HG03460 (cell line): Measurements from ENCODE around the gene AHNAK2.
"Not testable (repeated sequence)": the region's sequence is repeated elsewhere in the genome, so short reads cannot be mapped to it uniquely, and the experiment has no call there.

Source experiments
- ATAC-seq: cut with Tn5 transposase; IDR thresholded peaks from one replicate; pipeline ENCODE4 v1.9.1; 2021; ENCODE audit not compliant: unreplicated experiment

AHNAK2 gene

DNA sequence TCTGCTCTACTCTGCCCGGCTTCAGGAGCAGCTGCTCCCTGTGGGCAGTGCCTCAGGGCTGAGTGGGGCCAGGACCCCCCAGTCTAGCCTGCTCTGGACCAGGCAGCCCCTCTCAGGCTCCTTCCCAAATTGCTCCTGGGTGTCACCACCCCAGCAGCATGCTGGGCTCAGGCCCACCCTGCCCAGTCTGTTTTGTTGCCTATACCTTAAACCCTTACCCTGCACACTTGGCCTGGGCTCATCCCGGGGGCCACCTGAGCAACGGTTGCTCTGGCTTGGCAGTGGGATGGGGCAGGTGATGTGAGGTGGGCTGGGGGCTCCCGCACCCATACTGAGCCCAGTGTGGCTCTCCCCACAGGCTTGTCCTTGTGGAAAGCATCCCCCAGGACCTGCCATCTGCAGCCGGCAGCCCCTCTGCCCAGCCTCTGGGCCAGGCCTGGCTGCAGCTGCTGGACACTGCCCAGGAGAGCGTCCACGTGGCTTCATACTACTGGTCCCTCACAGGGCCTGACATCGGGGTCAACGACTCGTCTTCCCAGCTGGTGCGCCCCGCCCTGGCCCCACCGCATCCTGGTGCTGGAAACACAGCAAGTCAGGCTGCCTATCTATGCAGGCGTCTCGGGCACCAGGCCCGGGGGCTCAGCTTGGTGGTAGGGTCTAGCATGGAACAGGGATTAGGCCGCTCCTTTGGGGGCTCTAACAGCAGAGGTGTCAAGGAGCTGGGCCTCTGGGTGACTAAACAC is 49.6 kb downstream of the AHNAK2 start:
- no peak for ATAC-seq

DNA sequence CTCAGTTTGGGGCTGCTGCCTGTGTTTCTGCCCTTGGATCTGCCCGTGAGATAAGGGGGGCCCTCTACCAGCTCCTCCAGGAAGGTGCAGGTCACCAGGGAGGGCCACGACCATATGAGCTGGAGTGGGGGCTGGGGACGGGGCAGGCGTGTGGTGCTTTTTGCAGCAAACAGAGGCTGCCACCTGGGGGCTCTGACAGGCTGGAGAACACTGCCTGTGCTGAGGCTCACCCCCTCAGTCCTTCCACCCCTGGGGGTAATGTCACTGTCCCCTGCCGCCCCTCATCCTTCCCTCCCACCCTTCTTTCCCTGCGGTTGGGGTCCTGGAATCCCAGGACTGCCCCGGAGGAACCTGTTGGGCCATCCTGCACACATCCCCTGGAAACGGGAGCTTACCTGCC is 50.3 kb downstream of the AHNAK2 start:
- no peak for ATAC-seq

DNA sequence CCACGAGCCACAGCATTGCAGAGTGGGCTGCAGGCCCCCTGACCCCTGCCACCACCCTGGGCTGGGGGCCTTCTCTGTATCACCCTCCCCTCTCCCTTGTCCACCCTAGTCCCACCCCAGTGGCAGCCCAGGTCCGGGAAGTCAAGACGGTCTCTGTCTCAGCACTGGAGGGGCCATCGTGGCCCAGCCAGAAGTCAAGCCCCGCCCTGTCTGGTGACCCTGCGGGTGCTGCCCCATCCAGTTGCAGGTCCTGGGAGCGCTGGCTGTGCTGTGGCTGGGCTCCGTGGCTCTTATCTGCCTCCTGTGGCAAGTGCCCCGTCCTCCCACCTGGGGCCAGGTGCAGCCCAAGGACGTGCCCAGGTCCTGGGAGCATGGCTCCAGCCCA is 50.8 kb downstream of the AHNAK2 start:
- no peak for ATAC-seq

DNA sequence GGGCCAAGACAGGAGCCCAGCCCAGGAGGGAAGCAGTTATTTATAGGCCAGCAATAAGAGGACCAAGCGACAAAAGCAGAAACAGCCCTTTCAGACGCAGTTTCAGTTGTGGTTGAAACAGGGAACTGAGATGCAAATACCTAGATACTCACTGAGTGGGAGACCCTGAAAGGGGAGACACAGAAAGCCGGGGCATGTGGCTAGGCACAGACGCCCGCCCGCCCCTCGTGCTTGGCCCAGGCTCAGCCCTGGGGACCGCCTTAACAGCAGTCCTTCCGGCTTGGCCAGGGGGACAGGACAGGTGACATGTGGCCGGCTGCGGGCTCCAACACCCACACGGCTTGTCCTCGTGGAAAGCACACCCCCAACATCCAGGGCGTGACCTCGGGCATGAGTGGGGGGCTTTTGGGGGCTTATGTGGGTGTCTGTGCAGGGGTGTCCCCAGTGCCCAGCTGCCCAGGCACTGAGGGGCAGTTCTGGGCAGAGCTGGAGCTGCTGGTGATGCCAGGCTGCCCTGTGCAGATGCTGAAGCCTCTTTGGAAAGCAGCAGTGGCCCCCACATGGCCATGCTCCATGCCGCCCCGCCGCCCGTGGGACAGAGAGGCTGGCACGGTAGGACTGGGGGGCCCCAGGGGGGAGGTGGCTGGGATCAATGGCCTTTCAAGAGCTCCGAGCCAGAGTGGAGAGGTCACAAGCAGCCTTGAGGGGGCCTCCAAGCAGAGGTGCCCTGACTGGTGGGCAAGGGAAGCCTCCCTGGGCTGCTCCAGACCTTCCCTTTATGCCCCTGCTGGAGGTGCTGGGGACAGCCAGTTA is 51.3 kb downstream of the AHNAK2 start:
- peak; percentile 84 for ATAC-seq

DNA sequence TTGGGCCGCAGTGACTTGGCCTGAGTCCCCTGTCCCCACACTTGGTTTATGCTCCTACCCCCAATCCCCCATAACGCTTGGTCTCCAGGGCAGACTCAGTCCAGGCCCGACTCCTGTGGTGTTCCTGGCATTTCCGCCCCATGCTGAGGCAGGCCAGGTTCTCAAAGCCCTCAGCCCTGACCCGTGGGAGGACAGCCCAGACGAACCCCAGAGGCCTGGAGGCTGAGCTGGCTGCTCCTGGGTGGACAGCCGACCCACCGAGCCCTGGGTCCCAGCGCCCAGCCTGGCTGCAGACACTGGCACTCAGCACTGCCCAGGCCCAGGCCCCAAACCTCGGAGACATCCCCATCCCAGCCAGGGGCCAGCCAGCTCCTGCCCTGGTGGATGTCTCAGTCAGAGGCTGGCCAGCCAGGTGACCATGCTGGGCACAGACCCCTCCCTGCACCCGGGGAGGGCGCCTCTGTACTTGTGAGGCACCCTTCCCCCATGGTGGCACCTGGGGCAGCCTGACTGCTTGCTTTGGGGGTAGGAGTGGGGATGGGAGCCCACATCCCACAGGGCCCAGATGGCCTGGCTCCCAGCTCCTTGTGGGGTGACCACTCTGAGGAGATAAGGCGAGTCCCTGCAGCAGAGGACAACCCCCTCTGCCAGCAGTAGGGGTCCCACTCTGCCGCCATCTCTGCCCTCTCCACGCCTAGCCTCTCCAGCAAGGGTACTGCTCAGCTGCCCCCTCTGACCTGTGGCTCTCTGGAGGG is 52.1 kb downstream of the AHNAK2 start:
- ATAC-seq = no peak

DNA sequence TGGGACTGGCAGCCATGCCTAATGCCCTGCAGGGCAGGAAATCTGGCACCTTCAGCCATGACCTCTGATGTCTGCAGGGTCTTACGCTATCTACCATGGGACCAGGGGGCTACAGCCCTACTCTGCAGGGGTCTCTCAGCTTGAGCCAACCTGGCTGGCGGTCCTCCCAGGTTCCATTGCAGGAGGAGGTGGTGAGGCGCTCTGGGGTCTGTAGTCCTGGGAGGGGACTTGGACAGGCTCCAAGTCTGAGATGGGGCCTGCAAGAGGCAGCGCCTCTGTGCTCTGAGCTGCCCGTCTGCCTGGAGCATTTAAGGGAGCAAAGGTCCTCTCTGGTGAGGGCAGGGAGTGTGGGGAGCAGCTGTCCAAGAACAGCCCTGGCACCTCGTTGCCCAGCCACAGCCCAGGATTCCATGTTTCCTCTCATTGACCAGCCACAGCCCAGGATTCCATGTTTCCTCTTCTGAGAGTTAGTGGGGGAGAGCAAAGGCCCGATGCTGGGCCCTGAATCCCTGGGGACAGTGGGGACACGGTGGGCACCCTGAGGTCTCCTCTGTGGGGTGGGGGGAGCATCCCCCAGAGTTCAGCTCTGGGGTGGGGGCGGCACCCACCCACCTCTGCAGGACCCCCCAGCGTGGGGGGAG is 52.8 kb downstream of the AHNAK2 start:
- ATAC-seq = no peak

DNA sequence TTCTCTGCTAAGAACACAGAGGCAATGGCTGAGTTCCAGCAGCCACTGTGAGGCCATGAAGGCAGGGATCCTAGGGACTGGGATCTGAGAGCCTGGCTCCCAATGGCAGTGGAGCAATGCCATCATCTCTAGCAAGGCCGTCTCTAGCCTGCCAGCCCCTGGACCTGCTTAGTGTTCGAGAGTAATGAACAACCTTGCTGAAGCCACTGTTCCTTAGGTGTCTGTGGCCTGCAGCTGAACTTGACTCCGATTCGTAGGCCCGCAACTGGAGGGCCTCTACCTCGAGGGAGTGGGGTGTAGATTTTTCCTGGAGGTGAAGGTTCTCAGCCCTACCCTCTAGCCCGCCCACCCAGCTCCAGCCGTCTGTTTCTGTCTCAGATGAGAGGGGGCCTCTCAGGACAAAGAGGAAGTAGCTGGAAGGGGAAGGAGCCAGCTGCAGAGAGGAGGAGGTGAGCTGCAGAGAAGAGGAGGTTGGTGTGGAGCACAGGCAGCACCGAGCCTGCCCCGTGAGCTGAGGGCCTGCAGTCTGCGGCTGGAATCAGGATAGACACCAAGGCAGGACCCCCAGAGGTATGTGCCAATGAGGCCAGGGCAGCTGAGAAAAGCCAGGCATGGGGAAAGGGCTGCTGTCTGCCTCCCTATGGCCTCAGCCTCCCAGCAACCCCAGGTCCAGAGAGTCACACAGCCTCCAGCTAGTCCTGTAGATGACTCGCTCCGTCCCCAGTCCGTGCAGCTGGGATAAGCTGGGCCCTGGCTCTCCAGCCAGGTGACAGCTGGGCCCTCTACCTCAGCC is 53.6 kb downstream of the AHNAK2 start, which contains the start of gene PLD4:
Gene PLD4, plus strand, starts transcription at position 459 of the 793 bp plus-strand sequence. CDS start 2,262 bp downstream, outside the sequence.
- no peak for ATAC-seq

DNA sequence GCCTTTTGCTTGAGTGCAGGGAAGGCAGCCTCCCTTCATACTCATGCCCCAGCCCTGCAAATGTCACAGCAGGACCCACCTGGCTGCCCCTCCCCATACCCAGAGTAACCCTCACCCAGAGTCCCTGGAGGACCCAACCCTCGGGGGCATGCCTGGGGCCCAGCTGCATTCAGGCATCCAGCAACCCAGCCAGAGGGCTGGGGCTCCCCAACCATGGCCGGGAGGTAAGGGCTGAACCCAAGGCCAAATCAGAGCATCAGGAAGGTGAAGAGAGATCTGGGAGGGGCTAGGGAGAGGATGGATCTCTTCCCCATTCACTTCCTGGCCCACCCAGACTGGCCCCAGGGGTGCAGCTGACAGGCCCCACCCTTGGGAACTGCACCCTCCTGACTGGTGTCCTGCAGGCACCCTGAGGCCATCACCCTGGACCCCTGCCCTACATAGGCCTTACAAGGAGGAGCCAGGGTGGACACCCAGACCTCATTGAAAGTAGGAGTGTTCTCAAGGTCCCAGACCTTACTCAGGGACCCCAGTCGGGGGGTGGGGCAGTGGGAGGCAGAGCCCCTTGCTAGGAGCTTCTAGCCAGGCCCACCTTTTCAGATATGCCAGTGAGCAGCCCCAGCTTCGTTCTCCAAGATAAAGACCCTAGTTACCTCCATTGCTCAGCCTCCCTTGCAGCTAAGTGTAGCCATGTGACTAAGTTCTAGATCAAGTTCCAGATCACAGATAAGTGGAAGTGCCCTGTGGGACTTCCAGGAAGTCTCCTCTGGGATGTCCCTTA is 54.3 kb downstream of the AHNAK2 start:
- ATAC-seq = no peak

DNA sequence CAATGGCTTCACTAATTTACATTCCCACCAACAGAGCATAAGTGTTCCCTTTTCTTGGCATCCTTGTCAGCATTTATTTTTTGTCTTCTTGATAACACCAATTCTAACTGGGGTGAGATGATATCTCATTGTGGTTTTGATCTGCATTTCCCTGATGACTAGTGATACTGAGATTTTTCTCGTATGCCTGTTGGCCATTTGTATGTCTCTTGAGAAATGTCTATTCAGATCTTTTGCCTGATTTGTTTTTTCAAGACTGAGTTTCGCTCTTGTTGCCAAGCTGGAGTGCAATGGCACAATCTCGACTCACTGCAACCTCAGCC is 58.2 kb downstream of the AHNAK2 start:
- ATAC-seq = no peak

DNA sequence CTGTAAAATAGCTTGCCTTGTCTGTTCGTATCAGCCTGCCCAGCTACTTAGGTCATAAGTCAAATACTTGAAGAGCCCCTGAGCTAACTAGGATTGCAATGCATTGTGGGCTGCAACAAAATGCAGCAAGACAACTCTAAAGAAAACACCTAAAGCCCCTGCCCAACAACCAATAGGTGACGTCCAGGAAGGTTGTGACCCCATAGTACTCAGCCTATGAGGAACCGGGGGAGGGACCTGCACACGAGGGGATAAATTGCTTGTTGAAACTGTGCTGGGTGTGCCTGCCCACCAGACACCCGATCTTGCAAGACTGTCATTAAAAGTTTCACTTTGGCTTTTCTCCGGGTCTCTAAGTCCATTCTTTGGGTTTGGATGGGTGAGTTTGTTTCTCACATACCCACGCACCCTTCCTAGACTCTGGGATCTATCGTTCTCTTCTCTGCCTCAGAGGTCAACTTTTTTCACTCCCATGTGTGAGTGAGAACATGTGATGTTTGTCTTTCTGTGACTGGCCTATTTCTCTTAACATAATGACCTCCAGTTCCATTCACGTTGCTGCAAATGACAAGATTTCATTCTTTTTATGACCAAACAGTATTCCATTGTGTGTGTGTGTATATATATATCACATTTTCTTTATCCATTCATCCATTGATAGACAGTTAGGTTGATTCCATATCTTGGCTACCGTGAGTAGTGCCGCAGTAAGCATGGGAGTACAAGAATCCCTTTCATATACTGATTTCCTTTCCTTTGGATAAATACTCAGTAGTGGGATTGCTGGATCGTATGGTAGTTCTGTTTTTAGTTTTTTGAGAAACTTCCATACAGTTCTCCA is 58.8 kb downstream of the AHNAK2 start:
- not testable (repeated sequence) for ATAC-seq

DNA sequence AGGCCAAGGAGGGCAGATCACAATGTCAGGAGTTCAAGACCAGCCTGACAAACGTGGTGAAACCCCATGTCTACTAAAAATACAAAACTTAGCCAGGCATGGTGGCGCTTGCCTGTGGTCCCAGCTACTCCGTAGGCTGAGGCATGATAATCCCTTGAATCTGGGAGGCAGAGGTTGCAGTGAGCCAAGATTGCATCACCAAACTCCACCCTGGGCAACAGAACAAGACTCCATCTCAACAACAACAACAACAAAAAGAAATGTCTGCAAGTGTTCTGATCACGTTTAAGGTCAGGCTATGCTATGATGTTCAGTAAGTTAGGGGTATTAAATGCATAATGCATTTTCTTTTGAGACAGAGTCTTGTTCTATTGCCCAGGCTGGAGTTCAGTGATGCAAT is 60.2 kb downstream of the AHNAK2 start:
- no peak for ATAC-seq

DNA sequence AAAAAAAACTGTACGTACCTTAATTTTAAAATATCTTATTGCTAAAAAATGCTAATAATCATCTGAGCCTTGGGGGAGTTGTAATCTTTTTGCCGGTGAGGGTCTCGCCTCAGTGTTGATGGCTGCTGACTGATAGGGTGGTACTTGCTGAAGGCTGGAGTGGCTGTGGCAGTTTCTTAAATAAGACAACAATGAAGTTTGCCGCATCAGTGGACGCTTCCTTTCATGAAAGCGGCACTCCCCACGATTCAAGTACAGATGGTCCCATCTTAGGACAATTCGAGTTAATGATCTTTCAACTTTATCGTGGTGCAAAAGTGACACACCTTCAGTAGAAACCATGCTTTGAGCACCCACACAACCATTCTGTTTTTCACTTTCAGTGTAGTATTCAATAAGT is 61.1 kb downstream of the AHNAK2 start:
- no peak for ATAC-seq

DNA sequence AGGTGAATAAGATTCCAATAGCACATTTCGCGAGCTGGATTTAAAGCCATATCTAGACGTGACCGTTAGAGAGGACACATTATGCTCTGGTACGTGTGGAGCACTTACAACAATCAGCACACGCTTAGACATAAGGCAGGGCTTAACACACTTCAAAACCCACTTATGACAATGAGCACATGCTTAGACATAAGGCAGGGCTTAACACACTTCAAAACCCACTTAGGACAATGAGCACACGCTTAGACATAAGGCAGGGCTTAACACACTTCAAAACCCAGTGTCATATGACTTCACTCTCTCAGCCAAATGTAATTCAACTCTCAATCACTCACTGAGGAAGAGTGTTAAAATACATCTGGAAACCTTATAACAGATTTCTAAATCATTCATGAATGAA is 64.7 kb downstream of the AHNAK2 start:
- ATAC-seq = no peak

DNA sequence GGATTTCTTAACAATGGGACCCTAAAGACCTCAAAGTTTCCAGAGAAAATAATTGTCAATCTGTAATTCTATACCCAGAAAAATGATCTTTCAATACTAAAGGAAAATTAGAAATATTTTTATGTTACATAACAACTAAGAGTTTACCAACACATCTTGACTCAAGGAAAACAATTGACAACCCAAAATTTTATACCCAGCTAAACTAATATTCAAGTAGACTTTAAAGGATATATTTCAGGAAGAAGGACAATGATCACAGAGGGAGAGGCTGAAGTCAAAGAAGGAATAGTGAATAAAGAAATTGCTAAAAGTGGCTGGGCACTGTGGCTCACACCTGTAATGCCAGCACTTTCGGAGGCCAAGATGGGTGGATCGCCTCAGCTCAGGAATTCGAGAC is 66.1 kb downstream of the AHNAK2 start:
- ATAC-seq = no peak

DNA sequence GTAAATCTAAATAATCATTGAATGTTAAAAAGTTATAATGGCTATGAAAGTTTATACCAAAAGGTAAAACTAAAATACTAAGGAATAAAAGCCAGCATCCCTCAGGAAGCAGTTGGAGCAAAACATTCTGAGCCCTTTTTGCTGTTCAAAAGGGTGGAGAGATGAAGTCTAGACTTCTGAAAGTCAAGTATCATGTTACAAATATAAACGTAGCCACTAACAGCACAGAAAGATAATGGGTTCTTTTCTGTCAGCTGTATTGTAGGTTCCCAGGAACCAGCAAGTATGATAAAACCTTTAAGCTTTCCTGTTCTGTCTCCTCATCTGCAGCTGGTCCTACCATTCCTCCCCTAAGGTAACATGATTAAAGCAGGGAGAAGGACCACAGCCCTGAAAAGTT is 69.9 kb downstream of the AHNAK2 start:
- no peak for ATAC-seq

DNA sequence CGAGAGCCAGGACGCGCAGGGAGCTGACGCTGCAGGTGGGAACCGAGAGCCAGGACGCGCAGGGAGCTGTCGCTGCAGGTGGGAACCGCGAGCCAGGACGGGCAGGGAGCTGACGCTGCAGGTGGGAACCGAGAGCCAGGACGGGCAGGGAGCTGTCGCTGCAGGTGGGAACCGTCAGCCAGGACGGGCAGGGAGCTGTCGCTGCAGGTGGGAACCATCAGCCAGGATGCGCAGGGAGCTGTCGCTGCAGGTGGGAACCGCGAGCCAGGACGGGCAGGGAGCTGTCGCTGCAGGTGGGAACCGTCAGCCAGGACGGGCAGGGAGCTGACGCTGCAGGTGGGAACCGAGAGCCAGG is 72.6 kb downstream of the AHNAK2 start:
- not testable (repeated sequence) for ATAC-seq

DNA sequence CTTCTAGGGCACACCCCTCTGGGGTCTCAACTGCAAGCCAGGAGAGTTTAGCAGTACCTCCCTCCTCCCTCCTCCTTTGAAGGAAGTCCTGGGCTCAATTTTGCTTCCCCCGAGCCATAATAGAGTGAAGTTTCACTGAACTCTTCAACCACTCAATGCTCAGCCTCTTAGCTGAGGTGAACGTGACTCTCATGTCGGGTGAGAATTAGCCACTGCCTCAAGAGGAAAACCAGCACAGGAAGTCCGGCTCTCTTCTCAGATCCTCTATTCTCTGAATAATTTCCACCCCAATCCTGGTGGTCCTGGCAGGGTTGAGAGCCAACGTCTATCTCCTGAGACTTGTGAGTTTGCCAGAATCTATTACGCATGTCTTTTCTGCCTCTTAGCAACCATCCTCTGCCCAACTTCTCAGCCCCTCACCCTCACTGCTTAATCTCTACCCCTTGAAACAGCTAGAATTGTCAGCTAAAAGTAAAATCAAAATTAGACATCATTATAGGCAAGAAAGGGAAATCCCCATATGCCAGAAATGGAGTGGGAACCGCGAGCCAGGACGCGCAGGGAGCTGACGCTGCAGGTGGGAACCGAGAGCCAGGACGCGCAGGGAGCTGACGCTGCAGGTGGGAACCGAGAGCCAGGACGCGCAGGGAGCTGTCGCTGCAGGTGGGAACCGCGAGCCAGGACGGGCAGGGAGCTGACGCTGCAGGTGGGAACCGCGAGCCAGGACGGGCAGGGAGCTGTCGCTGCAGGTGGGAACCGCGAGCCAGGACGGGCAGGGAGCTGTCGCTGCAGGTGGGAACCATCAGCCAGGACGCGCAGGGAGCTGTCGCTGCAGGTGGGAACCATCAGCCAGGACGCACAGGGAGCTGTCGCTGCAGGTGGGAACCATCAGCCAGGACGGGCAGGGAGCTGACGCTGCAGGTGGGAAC is 73.3 kb downstream of the AHNAK2 start:
- not testable (repeated sequence) for ATAC-seq

DNA sequence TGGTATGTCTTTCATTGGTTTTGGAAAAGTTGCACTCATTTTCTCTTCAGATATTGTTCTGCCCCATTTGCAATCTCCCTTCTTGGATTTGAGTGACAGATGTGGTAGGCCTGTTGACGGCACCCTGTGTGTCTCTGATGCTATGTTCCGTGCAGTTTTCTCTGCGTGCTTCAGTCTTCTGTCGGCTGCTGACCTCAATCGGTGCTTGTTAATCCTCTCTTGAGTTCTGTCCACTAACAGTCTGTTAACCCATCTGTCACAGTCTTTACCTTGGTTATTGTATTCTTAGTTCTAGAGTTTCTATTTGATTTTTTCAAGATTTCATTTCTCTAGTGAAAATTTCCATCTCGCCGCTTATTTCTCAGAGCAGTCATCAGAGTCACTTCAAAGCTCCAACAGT is 74.2 kb downstream of the AHNAK2 start:
- ATAC-seq = no peak
